VCaP (cell line): ENCODE measurements around the gene GIMAP5.

Source experiments
- H3K27ac ChIP-seq: fragments of 450-650 bp; 2 replicates; pipeline ENCODE4 v1.5.1; 2017
- TF ChIP-seq, protein P1 (sequence below): fragments of 450-650 bp; conservative IDR thresholded peaks from 2 replicates; pipeline ENCODE4 v1.5.1; 2017; ENCODE audit warnings: mild to moderate bottlenecking, moderate library complexity

Gene GIMAP5

DNA sequence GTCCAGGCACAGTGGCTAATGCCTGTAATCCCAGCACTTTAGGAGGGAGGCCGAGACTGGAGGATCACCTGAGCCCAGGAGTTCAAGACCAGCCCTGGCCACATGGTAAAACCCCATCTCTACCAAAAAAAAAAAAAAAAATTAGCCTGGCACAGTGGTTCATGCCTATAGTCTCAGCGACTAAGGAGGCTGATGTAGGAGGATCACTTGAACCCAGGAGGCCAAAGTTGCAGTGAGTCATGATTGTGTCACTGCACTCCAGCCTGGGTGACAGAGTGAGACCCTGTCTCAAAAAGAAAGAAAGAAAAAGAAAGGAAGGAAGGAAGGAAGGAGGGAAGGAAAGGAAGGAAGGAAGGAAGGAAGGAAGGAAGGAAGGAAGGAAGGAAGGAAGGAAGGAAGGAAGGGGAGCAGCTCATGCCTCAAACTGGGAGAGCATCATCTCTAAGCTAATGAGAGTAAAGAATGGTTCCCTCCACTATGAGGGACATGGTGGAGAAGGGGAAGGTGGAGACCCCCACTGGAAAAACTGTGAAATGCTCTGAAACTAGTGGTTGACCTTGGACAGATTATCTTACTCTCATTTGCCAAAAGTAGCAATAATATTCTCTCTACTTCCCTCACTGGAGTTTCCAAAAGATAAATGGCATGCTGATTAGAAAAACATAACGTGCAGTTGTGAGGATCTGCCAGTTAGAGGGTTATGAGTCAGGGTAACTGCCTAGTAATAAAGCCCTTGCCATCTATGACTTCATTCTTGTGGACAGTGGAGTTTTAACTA lies 16.8 kb downstream of the GIMAP5 start:
- no peak overlapping the region for H3K27ac ChIP-seq
- TF ChIP-seq, protein P1, sequence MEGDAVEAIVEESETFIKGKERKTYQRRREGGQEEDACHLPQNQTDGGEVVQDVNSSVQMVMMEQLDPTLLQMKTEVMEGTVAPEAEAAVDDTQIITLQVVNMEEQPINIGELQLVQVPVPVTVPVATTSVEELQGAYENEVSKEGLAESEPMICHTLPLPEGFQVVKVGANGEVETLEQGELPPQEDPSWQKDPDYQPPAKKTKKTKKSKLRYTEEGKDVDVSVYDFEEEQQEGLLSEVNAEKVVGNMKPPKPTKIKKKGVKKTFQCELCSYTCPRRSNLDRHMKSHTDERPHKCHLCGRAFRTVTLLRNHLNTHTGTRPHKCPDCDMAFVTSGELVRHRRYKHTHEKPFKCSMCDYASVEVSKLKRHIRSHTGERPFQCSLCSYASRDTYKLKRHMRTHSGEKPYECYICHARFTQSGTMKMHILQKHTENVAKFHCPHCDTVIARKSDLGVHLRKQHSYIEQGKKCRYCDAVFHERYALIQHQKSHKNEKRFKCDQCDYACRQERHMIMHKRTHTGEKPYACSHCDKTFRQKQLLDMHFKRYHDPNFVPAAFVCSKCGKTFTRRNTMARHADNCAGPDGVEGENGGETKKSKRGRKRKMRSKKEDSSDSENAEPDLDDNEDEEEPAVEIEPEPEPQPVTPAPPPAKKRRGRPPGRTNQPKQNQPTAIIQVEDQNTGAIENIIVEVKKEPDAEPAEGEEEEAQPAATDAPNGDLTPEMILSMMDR = peak; percentile 12; the same call in 1 of the 2 replicates

GRCh38 chr7:150754951-150755350 lies 17.7 kb downstream of the GIMAP5 start:
- TF ChIP-seq, protein P1 = no peak
- H3K27ac ChIP-seq = no peak overlapping the region

- H3K27ac ChIP-seq = no peak overlapping the region
These were observed 18.4 kb downstream of the GIMAP5 start for GRCh38 chr7:150755473-150756099.

DNA sequence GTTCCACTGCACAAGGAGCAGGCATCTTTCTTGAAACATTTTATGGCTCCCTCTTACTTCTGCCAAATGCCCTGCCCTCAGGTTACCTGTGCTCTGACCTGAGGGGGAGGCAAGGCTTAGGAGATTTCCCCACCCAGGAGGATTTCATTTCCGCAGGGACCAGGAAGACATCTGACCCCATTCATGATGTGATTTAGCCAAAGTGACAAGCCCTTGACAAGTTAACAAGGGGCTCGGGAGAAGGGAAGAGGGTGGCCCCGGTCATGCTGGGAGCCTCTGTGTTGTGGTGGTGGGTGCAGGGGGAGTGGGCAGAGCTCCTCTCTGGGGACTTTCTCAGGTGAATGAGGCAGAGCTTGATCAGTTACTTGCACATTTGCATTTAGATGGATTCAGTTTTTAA lies 18.9 kb downstream of the GIMAP5 start:
- no peak overlapping the region for H3K27ac ChIP-seq
- TF ChIP-seq, protein P1 = no peak

More at GRCh38 chr7:150755473-150756099, 18.4 kb downstream of the GIMAP5 start:
- TF ChIP-seq, protein P1 = no peak

DNA sequence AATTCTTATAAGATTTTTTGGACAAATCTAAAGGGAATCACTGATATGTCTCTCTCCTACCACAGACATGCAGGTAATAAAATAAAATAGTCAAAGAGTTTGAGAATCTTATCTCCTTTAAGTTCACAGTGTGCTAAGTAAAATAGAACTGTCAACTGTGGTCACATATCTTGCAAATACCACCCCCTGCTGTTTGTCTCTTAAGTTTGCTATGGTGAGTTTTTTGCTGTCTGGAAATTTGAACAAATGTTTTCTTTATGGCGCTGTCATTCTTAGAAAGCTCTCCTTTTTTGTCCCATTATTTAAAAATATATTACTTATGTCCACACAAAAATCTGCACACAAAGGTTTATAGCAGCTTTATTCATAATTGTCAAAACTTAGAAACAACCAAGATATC lies 19.6 kb downstream of the GIMAP5 start:
- no peak overlapping the region for H3K27ac ChIP-seq
- TF ChIP-seq, protein P1 = peak; percentile 70

DNA sequence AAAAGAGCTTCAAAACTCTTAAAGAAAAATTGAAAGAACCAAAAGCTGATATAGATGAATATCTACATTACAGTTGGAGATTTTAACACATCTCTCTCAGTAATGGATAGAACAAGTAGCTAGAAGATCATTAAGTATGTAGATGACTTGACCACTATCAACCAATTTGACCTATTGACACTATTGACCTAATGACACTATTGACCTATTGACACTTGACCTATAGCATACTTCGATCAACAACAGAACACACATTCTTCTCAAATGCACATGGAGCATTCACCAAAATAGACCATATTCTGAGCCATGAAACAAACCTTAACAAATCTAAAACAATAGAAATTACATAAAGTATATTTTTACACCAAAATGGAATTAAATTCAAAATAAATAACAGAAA lies 22.3 kb downstream of the GIMAP5 start:
- H3K27ac ChIP-seq = no peak overlapping the region
- TF ChIP-seq, protein P1 = no peak

DNA sequence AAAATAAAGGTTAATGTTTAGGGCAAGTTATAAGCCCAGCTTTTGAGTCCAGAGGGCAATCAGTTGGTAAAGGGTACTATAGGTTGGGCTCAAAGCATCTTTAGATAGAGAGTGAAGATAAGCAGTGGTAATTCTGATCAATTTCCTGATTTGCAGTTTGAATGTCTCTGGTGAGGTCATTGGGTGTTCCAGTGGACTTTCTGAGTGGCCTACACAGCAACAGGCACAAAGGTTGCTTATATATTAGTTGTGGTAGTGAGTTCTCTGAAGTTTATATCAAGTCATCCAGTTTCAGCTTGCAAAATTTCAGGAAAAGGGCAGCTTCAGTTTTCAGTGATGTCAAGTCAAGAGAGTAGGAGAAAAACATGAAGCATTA lies 29.1 kb downstream of the GIMAP5 start:
- TF ChIP-seq, protein P1 = no peak
- H3K27ac ChIP-seq = peak overlapping the region; percentile 76
